Liver (tissue), 9 donors: ENCODE data around the gene S100Z. TPM values are rescaled to one million over a fixed set of nuclear protein-coding genes. Genes with fewer than 3 reads are reported as not detected.
"Not testable (repeated sequence)": the region's sequence is repeated elsewhere in the genome, so short reads cannot be mapped to it uniquely, and the experiment has no call there.

Experiments
- DNase-seq: peaks from one replicate; pipeline ENCODE4 v3.0.0-alpha.2; 2017; ENCODE audit warnings: low spot score
- H3K27ac ChIP-seq, 2 donors: one replicate each; pipeline ENCODE4 v1.7.0; 2013; ENCODE audit warnings: inconsistent platforms in 2 of 2, low read length in 2 of 2, control low read depth in 1 of 2, low read depth in 1 of 2, mild to moderate bottlenecking in 1 of 2
- H3K27me3 ChIP-seq, 4 donors: one replicate each; pipeline versions ENCODE4 v1.6.1 to v1.7.0; 2013; ENCODE audit warnings: low read length in 3 of 4, inconsistent platforms in 1 of 4, mild to moderate bottlenecking in 1 of 4, moderate library complexity in 1 of 4; ENCODE audit not compliant: control insufficient read depth in 4 of 4, insufficient read depth in 4 of 4
- H3K36me3 ChIP-seq, 4 donors: one replicate each; pipeline versions ENCODE4 v1.6.1 to v1.7.0; 2013; ENCODE audit warnings: low read length in 3 of 4, mild to moderate bottlenecking in 3 of 4, low read depth in 1 of 4, moderate library complexity in 1 of 4; ENCODE audit not compliant: control insufficient read depth in 4 of 4, insufficient read depth in 3 of 4
- H3K4me1 ChIP-seq, 4 donors: one replicate each; pipeline versions ENCODE4 v1.6.1 to v1.7.0; 2013; ENCODE audit warnings: low read length in 3 of 4, mild to moderate bottlenecking in 3 of 4, moderate library complexity in 1 of 4; ENCODE audit not compliant: control insufficient read depth in 4 of 4, insufficient read depth in 4 of 4
- H3K4me3 ChIP-seq, 3 donors: one replicate each; pipeline versions ENCODE4 v1.6.1 to v1.7.0; 2013; ENCODE audit warnings: low read length in 3 of 3, control low read depth in 1 of 3, low read depth in 1 of 3, mild to moderate bottlenecking in 1 of 3
- H3K9ac ChIP-seq, 2 donors: one replicate each; pipeline ENCODE4 v1.7.0; 2013; ENCODE audit warnings: low read length in 2 of 2, mild to moderate bottlenecking in 2 of 2, moderate library complexity in 2 of 2, control low read depth in 1 of 2, low read depth in 1 of 2
- H3K9me3 ChIP-seq, 4 donors: one replicate each; pipeline versions ENCODE4 v1.6.1 to v1.7.0; 2013; ENCODE audit warnings: low read length in 3 of 4; ENCODE audit not compliant: control insufficient read depth in 4 of 4
- ATF3 ChIP-seq: IDR thresholded peaks from 2 replicates; pipeline ENCODE4 v1.6.1; 2016; ENCODE audit warnings: antibody characterized with exemption
- EGR1 ChIP-seq, 2 donors: IDR thresholded peaks; 2 replicates each; pipeline ENCODE4 v1.6.1; 2016 to 2018; ENCODE audit warnings: antibody characterized with exemption in 2 of 2, low read depth in 2 of 2
- FOXA1 ChIP-seq: IDR thresholded peaks from 2 replicates; pipeline ENCODE4 v1.6.1; 2016; ENCODE audit warnings: antibody characterized with exemption
- FOXA2 ChIP-seq: IDR thresholded peaks from 2 replicates; pipeline ENCODE4 v1.6.1; 2016; ENCODE audit warnings: antibody characterized with exemption
- GABPA ChIP-seq, 2 donors: IDR thresholded peaks in 1 of 2; conservative IDR thresholded peaks in 1 of 2; 2 replicates each; pipeline ENCODE4 v1.6.1; 2016; ENCODE audit warnings: antibody characterized with exemption in 2 of 2, mild to moderate bottlenecking in 1 of 2, moderate library complexity in 1 of 2
- HNF4A ChIP-seq, 2 donors: conservative IDR thresholded peaks; 2 replicates each; pipeline ENCODE4 v1.6.1; 2016; ENCODE audit warnings: antibody characterized with exemption in 2 of 2, mild to moderate bottlenecking in 2 of 2
- HNF4G ChIP-seq: IDR thresholded peaks from 2 replicates; pipeline ENCODE4 v1.6.1; 2016; ENCODE audit warnings: antibody characterized with exemption
- JUND ChIP-seq, 2 donors: IDR thresholded peaks; 2 replicates each; pipeline ENCODE4 v1.6.1; 2016; ENCODE audit warnings: antibody characterized with exemption in 2 of 2
- NR2F2 ChIP-seq: IDR thresholded peaks from 2 replicates; pipeline ENCODE4 v1.6.1; 2016; ENCODE audit warnings: antibody characterized with exemption
- RAD21 ChIP-seq, 2 donors: IDR thresholded peaks; 2 replicates each; pipeline ENCODE4 v1.6.1; 2016; ENCODE audit warnings: antibody characterized with exemption in 2 of 2, mild to moderate bottlenecking in 2 of 2
- RXRA ChIP-seq, 2 donors: IDR thresholded peaks; 2 replicates each; pipeline ENCODE4 v1.6.1; 2017 to 2018; ENCODE audit warnings: antibody characterized with exemption in 2 of 2, mild to moderate bottlenecking in 1 of 2
- SP1 ChIP-seq: IDR thresholded peaks from 2 replicates; pipeline ENCODE4 v1.6.1; 2018; ENCODE audit warnings: antibody characterized with exemption, mild to moderate bottlenecking
- TAF1 ChIP-seq: conservative IDR thresholded peaks from 2 replicates; pipeline ENCODE4 v1.6.1; 2016; ENCODE audit warnings: antibody characterized with exemption, mild to moderate bottlenecking
- YY1 ChIP-seq: IDR thresholded peaks from 2 replicates; pipeline ENCODE4 v1.6.1; 2016; ENCODE audit warnings: antibody characterized with exemption, mild to moderate bottlenecking
- WGBS: extraction: QIAGEN DNeasy Blood & Tissue Kit; methylation state at CpG from one replicate; pipeline ENCODE4 v1.1.7; 2013; 5-methylcytosine and 5-hydroxymethylcytosine counted together
- polyA plus RNA-seq, 2 donors: library from polyadenylated mRNA; stranded (reverse) in 1 of 2; unstranded in 1 of 2; fragments of 200-250 nt in 1 of 2; fragments of >200 nt in 1 of 2; fragmentation: Nextera tagmentation in 1 of 2; extraction: Ambion mirVana in 1 of 2; gene quantifications; one replicate each; pipeline versions ENCODE4 v1.2.1 to v1.2.3, GENCODE V29; 2013 to 2015
- total RNA-seq, 2 donors: library from RNA; depleted of rRNA; stranded (reverse); fragments of >200 nt; gene quantifications; one replicate each; pipeline ENCODE4 v1.2.3, GENCODE V29; 2014
- TF ChIP-seq, protein P1 (sequence below): IDR thresholded peaks from 2 replicates; pipeline ENCODE4 v1.6.1; 2016; ENCODE audit warnings: antibody characterized with exemption
- TF ChIP-seq, protein P2 (sequence below): IDR thresholded peaks from 2 replicates; pipeline ENCODE4 v1.6.1; 2016; ENCODE audit warnings: antibody characterized with exemption
- donor health status: healthy.
- donor health status: healthy.
- donor health status: healthy.
- donor health status: healthy.
- donor health status: healthy.

Gene S100Z
- total and polyA plus RNA-seq, 4 donors, result 0.05 to 0.33 (median 0.33) TPM; not detected in 1

DNA sequence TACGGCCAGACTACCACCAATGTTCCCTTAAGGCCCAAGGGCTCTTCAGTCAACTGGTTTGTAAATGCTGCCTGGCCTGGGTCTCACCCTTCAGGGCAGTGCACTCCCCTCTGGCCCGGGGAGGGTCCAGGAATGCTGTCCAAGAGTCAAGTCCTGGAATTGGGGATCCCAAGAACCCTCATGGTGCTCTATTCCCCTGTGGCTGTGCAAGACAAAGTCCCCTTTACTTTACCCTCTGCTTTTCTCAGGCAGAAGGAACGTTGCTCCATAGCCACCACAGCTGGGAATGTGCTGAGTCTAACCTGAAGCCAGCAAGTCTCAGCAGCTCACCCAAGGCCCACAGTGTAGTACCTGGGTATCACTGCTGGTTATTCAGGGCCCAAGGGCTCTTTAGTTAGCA, 51.7 kb downstream of the S100Z start (continued):
- TF ChIP-seq NR2F2, result no peak

- 87% methylated on average over 7 of the region's 7 CpGs for WGBS
- no peaks in the 10 kb centered on the region for H3K27me3 ChIP-seq
- no peak for DNase-seq
- H3K4me3 ChIP-seq, result no peak overlapping the region
- H3K9ac ChIP-seq, result no peak overlapping the region
- peaks cover 0 to 3% (median 1%) of the 10 kb centered on the region in 4 donors for H3K4me1 ChIP-seq
- TF ChIP-seq TAF1 (no peak), ATF3 (no peak), FOXA2 (no peak), HNF4A (conservative IDR thresholded peaks at IDR 0.05) (no peak), HNF4G (no peak), RAD21 (IDR thresholded peaks at IDR 0.05) (no peak), YY1 (no peak), NR2F2 (no peak), GABPA (IDR thresholded peaks at IDR 0.05 in 1 of 2, conservative IDR thresholded peaks at IDR 0.05 in 1 of 2) (no peak), RXRA (IDR thresholded peaks at IDR 0.05) (no peak), JUND (IDR thresholded peaks at IDR 0.05) (no peak)
- TF ChIP-seq, protein P1, sequence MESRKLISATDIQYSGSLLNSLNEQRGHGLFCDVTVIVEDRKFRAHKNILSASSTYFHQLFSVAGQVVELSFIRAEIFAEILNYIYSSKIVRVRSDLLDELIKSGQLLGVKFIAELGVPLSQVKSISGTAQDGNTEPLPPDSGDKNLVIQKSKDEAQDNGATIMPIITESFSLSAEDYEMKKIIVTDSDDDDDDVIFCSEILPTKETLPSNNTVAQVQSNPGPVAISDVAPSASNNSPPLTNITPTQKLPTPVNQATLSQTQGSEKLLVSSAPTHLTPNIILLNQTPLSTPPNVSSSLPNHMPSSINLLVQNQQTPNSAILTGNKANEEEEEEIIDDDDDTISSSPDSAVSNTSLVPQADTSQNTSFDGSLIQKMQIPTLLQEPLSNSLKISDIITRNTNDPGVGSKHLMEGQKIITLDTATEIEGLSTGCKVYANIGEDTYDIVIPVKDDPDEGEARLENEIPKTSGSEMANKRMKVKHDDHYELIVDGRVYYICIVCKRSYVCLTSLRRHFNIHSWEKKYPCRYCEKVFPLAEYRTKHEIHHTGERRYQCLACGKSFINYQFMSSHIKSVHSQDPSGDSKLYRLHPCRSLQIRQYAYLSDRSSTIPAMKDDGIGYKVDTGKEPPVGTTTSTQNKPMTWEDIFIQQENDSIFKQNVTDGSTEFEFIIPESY, result no peak
- no peaks in the 10 kb centered on the region for H3K9me3 ChIP-seq
- no peaks in the 10 kb centered on the region for H3K36me3 ChIP-seq
- H3K27ac ChIP-seq, result no peak overlapping the region
Observed at GRCh38 chr5:76908166-76908565, 58.4 kb downstream of the S100Z start.

DNA sequence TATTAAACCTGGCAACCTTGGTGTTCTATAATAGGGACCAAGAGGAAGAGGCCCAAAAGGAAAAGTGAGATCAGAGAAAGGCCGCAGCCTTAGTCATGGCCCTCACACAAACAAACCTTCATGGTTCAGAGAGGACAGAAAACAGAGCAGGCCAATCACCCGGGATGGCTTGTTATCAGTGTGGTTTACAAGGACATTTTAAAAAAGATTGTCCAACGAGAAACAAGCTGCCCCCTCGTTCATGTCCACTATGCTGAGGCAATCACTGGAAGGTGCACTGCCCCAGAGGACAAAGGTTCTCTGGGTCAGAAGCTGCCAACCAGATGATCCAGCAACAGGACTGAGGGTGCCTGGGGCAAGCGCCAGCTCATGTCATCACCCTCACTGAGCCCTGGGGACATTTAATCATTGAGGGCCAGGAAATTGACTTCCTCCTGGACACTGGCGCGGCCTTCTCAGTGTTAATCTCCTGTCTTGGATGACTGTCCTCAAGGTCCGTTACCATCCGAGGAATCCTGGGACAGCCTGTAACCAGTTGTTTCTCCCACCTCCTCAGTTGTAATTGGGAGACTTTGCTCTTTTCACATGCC, 60.6 kb downstream of the S100Z start:
- WGBS, result 24% methylated on average over 9 of the region's 9 CpGs
- TF ChIP-seq FOXA1, result peak; percentile 45
- TF ChIP-seq, protein P2, sequence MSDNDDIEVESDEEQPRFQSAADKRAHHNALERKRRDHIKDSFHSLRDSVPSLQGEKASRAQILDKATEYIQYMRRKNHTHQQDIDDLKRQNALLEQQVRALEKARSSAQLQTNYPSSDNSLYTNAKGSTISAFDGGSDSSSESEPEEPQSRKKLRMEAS, result peak; percentile 87
- peak; percentile 67 for TF ChIP-seq NR2F2
- peak; percentile 89 for TF ChIP-seq HNF4G
- TF ChIP-seq JUND (IDR thresholded peaks at IDR 0.05), result peak; percentile 84 to 92
- TF ChIP-seq GABPA (IDR thresholded peaks at IDR 0.05 in 1 of 2, conservative IDR thresholded peaks at IDR 0.05 in 1 of 2), result peak in 1 of 2 donors; percentile 65
- peak; percentile 35 to 40 for TF ChIP-seq RAD21 (IDR thresholded peaks at IDR 0.05)
- TF ChIP-seq ATF3, result peak; percentile 96
- TF ChIP-seq YY1, result peak; percentile 92
- peak; percentile 22 to 55 for TF ChIP-seq EGR1 (IDR thresholded peaks at IDR 0.05; ENCODE audit: low read depth in 2 of 2)
- TF ChIP-seq, protein P1, result peak; percentile 89
- TF ChIP-seq SP1, result peak; percentile 94
- peak; percentile 54 for TF ChIP-seq FOXA2
- peak; percentile 95 to 97 for TF ChIP-seq HNF4A (conservative IDR thresholded peaks at IDR 0.05)
- TF ChIP-seq RXRA (IDR thresholded peaks at IDR 0.05), result peak; percentile 99
- not testable (repeated sequence) for H3K27me3 ChIP-seq, H3K9ac ChIP-seq, H3K9me3 ChIP-seq, H3K4me3 ChIP-seq, DNase-seq, H3K36me3 ChIP-seq, H3K4me1 ChIP-seq
- peak overlapping the region; percentile 73 to 78 for H3K27ac ChIP-seq

DNA sequence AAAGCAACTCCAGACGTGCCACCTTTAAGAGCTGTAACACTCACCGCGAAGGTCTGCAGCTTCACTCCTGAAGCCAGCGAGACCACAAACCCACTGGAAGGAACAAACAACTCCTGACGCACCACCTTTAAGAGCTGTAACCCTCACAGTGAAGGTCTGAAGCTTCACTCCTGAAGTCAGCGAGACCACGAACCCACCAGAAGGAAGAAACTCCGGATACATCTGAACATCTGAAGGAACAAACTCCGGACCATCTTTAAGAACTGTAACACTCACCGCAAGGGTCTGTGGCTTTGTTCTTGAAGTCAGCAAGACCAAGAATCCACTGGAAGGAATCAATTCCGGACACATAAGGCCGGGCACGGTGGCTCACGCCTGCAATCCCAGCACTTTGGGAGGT, 64.9 kb downstream of the S100Z start:
- not testable (repeated sequence) for H3K36me3 ChIP-seq, DNase-seq, H3K9me3 ChIP-seq, H3K4me1 ChIP-seq, H3K27ac ChIP-seq, H3K27me3 ChIP-seq, H3K4me3 ChIP-seq, H3K9ac ChIP-seq
- WGBS, result 92% methylated on average over 14 of the region's 14 CpGs
